Measurements from ENCODE around the gene PANK2.
"Not testable (repeated sequence)": the region's sequence is repeated elsewhere in the genome, so short reads cannot be mapped to it uniquely, and the experiment has no call there.

The PANK2 gene

DNA sequence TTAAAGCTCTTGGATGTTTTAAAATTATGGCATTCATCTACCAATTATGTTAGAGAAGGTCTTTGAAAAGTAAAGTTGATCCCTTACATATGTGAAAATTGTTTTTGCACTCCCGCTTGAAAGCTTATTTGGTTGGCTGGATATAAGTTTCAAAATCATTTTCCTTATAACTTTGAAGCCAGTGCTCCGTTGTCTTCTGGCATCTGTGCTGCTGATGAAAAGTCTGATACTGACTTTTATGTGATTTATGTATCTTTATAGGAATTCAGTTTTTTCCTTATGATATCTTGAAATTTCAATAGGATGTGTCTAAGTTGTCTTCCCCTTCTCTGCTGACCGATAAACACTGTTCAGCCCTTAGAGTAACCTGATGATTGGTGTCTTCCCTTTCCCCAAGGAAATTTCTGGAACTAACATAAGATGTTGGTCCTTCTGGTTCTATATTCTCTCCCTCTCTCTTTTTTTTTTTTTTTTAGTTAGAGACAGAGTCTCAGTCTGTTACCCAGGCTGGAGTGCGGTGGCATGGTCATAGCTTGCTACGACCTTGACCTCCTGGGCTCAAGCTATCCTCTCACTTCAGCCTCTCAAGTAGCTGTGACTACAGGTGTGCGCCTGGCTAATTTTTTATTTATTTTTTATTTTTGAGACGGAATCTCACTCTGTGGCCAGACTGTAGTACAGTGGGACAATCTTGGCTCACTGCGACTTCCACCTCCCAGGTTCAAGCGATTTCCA is 12.7 kb downstream of the PANK2 start:
- no peak for DNase-seq (ENCODE audit: low spot score)

DNA sequence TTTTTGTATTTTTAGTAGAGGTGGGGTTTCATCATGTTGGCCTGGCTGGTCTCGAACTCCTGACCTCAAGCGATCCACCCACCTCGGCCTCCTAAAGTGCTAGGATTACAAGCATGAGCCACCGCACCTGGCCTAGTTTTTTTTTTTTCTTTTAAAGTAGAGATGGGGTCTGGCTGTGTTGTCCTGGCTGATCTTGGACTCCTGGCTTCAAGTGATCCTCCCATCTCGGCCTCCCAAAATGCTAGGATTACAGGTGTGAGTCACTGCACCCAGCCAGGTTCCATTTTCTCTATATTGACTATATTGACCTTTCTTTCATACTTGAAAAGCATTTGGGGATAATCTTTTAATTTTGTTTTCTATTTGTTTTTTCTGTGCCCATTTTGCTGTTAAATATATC is 13.3 kb downstream of the PANK2 start:
- DNase-seq (ENCODE audit: low spot score), result no peak

DNA sequence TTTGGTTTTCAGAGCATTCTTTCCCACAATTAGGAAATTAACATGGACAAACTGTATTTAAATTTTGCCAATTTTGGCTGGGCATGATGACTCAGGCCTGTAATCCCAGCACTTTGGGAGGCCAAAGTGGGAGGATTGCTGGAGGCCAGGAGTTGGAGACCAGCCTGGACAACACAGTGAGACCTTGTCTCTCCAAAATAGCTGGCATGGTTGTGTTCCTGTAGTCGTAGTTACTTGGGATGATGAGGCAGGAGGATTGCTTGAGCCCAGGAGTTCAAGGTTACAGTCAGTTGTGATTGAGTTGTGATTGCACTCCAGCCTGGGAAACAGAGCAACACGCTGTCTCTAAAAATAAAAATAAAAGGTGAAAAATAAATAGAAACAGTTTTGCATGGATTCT is 15.0 kb downstream of the PANK2 start:
- DNase-seq (ENCODE audit: low spot score), result no peak

DNA sequence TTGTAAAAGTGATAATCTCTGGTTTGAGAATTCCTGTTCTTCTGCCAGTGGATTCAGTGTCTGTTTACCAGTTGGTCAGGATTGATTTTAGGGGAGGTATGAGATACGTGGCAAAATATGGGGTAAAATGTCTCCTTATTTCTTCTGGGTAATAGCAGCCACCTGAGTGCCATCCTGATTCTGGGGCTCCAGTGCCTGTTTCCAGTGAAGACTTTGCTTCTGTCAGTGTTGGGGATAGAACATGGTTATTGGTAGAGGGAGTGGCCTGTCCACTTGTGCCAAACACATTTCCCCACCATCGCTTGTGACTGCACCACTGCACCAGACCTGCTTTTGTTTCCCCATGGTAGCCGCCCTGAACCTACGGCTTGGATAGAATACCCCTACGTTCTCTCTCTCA is 15.7 kb downstream of the PANK2 start:
- DNase-seq (ENCODE audit: low spot score), result no peak

DNA sequence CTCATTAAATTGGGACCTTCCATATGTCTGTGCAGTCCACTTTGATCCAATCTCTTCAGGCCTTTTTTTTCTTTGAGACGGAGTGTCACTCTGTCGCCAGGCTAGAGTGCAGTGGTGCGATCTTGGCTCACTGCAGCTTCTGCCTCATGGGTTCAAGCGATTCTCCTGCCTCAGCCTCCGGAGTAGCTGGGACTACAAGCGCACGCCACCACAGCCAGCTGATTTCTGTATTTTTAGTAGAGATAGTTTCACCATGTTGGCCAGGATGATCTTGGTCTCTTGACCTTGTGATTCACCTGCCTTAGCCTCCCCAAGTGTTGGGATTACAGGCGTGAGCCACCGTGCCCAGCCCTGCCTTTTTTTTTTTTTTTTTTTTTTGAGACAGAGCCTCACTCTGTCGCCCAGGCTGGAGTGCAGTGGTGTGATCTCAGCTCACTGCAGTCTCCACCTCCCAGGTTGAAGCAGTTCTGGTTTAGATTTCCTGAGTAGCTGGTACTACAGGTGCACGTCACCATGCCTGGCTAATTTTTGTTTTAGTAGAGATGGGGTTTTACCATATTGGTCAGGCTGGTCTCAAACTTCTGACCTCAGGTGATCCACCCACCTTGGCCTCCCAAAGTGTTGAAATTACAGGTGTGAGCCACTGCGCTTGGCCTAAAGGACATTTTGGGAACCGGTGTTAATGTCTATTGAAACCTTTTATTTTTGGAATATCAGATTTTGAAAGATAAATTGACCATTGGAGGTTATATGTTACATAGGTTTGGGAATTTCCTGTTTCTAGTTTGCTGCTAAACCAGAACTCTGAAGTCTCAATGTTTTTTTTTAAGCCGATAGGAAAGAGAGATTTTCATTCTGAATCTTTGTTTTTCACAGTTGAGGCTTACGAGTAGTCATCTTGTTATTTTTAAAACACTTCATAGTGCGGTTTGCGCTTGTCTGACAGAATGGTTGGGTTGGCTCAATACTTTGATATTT is 17.8 kb downstream of the PANK2 start:
- DNase-seq (ENCODE audit: low spot score), result not testable (repeated sequence)

DNA sequence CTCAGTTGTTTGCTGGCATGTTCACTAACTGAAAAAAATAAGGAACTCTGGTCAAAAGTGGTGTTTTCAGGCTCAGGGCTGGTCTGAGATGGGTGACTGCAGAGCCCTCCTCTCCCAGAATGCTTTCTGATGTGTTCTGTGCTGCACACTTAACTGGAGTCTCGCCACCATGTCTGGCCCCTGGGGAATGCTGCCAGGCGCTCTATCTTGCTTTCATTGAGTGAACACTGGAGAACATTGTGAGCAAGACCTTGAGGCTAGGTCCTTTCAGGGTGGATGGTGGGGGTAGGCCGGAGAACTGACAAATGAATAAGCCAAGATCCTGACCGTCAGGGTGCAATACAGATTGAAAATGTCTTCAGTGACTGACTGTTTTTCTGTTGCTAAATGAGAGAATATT is 19.5 kb downstream of the PANK2 start:
- no peak for DNase-seq (ENCODE audit: low spot score)

DNA sequence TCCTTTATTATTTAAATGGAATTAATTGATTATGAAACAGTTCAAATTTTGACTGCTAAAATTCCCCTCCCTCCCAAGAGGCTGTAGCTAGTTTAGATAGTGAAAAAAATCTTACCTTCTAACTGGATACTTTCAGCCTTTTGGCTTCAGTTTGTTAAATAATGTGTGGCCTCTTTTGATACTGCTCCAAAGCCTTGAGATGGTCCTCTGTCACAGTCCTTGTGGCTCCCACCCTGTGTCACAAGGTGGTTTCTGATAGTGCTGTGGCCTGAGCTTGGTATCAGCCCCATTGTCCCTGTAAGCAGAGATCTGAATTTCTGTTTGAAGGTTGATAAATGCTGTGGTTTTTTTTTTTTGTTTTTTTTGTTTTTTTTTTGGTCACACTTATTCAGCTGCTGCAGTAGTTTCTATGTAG is 20.8 kb downstream of the PANK2 start:
- no peak for DNase-seq (ENCODE audit: low spot score)

DNA sequence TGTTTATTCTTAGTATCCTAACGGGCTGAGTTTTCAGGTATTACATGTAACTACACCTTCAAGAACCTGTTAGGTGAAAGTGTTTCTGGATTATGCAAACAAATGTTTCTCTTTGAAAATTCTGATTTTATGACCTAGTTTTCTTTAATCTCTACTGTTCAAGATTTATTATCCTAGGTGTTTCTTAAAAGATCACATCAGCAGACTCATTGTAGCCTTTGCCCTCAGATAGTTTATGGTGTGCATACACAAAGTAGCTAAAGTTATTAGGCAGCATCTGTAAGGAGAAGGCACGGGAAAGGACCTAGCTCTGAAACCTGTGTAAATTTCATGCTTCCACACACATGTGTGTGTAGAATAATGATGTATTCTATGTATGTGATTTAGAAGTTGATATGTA is 21.7 kb downstream of the PANK2 start:
- no peak for DNase-seq (ENCODE audit: low spot score)

DNA sequence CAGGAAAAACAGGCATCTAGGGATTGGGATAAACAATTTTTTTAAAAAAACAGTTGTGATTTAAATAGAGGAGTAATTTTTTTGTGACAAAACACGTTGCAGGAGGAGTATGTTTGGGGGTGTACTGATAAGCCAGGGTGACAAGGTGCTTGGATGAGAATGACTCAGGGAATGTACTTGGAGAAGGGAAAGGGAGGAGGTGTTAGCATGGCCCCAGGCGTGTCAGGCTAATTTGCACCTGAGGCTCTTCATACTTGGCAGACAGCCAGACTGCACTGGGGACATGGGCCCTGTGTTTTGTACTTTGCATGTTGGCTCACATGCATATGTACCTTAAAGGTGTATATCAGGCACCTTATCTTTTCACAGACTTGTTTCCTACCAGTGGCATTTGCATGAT is 22.8 kb downstream of the PANK2 start:
- no peak for DNase-seq (ENCODE audit: low spot score)

DNA sequence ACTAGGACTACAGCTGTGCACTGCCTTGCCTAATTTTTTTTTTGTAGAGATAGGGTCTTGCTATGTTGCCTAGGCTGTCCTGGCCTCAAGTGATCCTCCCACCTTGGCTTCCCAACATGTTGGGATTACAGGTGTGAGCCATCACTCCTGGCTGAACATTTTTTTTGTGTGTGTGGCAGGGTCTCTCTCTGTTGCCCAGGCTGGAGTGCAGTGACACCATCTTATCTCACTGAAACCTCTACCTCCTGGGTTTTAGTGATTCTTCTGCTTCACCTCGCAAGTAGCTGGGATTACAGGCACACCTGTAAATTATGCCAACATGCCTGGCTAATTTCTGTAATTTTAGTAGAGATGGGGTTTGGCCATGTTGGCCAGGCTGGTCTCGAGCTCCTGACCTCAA is 25.3 kb downstream of the PANK2 start:
- DNase-seq (ENCODE audit: low spot score), result no peak

DNA sequence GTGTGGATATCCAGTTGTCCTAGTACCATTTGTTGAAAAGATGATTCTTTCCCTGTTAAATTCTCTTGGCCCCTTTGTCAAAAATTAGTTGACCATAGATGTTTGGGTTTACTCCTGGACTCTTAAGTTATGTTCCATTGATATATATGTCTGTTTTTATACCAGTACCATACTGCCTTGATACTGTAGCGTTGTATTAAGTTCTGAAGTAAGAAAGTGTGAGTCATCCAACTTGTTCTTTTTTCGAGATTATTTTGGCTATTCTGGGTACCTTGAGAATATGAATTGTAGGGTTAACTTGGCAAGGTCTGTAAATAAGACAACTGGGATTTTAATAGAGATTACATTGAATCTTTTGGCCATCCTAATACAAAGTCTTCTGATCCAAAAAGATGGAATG is 26.5 kb downstream of the PANK2 start:
- DNase-seq (ENCODE audit: low spot score), result no peak

DNA sequence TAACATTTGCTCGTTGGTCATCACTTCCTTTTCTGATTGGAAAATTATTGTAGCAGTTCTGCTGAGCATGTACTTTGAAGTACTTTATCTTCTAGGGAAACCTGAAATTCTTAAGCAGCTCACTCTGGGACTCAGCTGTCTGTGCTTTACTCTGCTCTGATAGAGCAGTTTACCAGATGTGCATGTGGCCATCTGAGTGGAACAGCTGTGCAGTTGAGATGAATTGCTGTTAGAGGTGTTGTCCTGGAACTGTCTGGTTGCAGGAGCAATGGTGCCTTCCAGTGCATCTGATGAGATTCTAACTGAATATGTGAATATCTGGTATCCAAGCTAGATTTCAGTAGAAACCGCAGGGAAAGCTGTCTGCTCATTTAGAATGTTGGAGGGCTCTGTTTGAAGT is 27.2 kb downstream of the PANK2 start:
- DNase-seq (ENCODE audit: low spot score), result no peak

DNA sequence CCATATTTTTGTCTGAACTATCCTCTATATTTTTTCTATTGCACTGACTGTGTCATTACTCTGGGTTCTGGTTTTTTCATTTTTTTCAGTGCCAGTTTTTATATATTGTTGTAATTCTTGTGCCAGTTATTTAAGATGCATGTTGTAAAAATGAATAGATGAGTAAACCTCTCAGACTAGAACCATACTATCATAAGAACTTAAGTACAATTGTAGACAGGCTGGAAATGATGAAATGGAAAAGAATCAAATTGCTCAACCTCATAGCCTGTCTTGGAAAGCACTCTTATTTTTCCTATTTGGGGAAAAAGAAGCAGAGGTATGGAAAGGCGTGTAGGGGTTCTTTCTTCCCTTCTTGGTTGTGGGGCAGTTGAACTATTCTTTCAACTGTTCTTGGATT is 30.2 kb downstream of the PANK2 start:
- no peak for DNase-seq (ENCODE audit: low spot score)

DNA sequence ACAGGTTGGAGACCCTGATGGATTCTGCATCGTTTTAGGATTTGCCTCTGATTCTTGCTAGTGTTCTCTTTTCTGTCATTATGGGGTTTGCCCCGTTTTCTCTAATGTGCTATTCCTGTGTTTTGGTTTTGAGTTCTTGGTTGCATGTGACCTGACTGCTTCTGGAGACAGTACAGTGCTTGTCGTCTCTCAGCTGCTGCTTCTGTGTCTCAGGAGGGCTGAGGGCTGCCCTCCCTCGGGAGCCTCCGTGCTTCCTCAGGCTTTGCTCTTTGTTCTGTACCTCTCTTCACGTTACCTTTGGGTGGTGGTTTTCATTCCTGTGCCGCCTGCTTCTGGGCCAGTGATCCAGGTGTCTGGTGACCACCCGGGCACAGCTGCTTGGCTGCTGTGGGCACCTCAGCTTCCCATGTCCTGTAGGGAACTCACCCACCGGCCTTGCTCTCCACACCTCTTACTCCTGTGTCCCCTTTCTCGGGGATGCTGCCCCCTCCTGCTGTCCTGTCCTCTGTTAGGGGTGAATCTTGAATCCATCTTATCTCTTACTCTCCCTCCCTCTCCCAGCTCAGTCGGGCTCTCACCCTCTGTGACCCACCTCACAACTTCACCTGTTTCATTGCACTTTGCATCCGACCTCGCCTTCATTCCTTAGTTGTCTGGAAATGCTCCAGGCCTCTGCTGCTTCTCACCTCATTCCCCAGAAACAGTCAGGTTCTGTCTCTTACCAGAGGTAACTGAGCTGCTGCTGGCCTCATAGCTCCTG is 33.2 kb downstream of the PANK2 start:
- no peak for DNase-seq (ENCODE audit: low spot score)

DNA sequence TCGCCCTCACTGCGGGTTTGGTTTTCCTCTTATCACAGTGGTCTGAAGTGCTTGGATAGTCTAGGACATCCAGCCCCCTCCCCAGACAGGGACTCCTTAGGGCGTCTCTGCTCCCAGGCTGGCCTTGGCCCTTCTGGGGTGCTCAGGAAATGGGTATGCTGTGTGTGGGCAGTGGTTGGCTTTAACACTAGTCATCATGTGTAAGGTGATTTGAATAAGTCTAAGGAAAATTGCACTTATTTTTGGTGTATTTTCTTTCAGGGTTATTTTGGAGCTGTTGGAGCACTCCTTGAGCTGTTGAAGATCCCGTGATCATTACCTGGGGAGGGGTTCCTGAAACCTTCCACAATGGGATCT is 33.8 kb downstream of the PANK2 start:
- no peak for DNase-seq (ENCODE audit: low spot score)

DNA sequence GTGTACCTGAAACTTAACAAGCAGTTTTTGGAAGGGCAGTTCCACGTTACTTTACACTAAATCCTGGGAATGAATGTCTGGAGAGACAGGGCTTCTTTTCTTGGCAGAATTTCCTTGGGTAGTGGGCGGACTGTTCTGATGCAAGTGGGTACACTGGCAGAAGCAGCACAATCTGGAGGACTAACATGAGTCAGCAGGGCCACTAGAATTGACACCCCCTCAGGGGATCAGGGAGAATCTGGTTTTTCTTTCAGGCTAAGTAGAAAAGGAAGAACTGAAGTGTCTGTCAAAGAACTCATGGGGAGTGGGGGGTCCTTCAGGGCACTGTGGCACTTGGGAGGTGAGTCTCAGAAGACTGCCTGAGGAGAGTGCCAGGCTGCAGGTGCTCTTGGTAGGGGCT is 34.6 kb downstream of the PANK2 start:
- no peak for DNase-seq (ENCODE audit: low spot score)

DNA sequence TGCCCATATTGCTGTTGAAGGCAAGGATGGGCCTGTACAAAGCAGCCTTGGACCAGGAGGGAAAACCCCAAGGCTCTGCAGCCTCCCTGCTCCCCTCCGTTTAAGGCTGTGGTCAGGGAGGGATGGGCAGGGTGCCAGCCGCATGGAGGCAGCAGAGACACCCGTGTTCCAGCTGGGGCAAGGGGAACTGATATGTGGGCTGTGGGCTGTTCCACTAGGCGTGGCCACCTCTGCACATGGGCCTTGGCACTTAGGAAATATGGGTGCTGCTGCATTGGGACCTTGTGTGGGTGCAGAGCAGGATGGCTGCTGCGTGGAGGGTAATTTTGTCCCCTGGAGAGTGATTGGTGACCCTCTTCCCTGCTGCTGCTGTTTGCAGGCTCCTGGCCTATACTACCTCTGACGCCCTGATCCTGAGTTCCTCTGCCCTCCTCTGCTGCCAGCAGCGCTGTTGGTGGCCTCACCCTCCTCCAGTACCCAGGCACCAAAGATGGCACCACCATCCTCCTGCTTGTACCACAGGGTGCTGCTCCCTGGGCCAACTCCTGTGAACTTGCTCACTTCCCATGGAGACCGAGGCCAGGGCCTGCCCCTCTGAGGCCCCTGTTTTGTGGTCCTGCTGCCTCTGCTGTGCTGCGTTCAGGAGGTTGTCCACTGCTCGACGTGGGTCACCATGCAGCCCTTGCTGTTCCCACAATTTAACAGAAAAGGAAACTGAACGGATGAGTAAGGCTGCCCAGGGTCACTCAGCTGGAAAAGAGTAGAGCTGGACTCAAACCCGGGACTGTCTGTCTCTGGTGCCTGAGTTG is 35.3 kb downstream of the PANK2 start:
- no peak for DNase-seq (ENCODE audit: low spot score)

DNA sequence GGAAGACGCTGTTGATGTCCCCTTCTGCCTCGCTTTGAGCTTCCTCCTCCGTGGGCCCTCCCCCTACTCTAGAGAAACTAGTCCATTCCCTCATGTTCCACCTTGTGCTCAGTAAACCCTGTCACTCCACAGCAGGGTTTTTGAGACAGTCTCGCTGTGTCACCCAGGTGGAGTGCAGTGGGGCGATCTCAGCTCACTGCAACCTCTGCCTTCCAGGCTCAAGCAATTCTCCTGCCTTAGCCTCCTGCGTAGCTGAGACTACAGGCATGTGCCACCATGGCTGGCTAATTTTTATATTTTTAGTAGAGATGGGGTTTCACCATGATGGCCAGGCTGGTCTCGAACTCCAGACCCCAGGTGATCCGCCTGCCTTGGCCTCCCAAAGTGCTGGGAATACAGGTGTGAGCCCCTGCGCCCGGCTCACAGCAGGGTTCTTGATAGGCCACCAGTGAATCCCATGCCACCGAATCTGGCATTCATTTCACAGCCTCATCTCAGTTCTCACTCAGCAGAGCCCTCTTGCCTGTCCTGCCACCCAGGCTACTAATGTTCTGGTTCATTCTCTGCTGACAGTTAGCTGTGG is 36.0 kb downstream of the PANK2 start:
- no peak for DNase-seq (ENCODE audit: low spot score)

DNA sequence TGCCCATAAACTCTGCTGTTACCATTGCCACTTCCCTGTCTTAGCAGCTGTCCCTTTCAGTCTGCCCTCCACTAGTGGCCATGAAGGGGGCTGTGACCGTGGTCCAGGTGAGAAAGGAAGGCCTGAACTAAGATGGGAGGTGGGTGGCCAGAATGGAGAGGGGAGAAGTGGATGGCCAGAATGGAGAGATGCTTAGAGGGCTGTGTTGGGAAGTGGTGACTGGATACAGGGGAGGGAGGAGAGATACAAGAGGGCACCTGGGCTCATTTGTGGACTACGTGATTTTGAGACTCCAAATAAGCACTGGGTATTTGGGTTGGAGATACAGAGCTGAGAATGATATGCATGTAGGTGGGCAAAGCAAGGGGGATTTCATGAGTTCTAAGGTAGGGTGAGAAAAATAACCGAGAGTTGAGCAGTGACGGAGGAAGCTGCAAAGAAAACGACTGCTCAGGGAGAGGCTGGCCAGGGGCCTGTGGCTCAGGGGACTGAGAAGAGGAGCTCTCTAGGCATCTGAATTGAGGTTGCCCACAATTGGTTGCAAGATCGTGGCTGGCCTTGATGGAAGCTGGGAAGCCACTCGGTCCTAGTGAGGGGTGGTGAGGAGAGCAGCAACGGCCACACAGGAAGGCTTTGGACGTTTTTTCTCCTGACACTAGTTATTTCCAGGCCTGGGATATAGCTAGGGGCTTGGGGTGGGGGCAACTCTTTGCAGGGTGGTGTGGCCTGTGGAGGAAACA is 36.9 kb downstream of the PANK2 start:
- DNase-seq (ENCODE audit: low spot score), result no peak

DNA sequence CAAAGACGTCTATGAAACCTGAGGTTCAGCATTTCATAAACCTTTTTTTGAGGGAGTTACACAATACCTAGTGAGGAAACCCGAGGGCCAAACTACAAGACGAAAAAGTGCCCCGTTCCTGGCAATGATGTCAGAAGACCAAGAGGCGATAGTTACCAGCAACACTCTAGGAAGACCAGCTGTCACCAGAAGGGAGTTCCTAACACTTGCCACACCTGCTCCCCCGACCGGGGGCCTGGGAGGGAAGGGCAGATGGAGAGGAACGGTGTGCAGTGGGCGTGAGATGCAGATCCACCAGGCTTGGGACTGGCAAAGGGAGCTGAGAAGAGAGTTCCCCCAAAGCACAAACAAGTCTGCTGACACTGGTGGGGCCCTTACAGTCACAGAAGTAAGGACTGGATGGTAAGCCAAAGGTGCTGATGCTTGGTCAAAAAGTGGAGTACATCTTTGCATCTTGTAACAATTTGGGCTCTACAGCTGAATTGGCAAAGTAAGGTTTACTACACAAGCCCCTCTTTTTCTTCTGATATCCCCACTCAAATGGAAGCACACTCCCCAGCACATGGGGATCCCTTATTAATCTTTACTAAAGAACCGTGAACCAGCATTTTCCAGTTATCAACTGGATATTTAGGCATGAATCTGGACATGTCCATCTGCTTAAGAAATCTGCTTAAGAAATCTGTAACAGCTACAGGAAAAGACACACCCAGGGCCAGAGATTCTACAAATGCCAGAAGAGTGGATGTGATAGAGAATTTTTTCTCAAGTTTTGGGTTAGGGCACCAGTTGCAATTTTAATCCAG is 38.5 kb downstream of the PANK2 start:
- no peak for DNase-seq (ENCODE audit: low spot score)
